ENCODE data around the gene LPAR5. TPM values are rescaled to one million over a fixed set of nuclear protein-coding genes. Genes with fewer than 3 reads are reported as not detected.
A peak's percentile ranks its signal among the peaks of the same experiment; 100 is the strongest.

The LPAR5 gene
- total and polyA plus RNA-seq, 2 of the 13 experiments (the other 11 are each of a cell fraction or from before 2014, with no cell fraction given), result 0.09 to 0.32 TPM

- TF ChIP-seq HNF4G (IDR thresholded peaks at IDR 0.05; ENCODE audit: borderline replicate concordance, low read depth, low read length) (0 out of 2 replicates have a peak, but pooled peaks have one; percentile 38), HNF4G (CRISPR knock-in tag; IDR thresholded peaks at IDR 0.05; ENCODE audit: borderline replicate concordance, low read depth) (no peak), ZNF780A (CRISPR knock-in tag; IDR thresholded peaks at IDR 0.05) (no peak), ZBTB33 (CRISPR knock-in tag; IDR thresholded peaks at IDR 0.05) (peak; percentile 100), SAP130 (CRISPR knock-in tag; IDR thresholded peaks at IDR 0.05; ENCODE audit: low read depth) (peak; percentile 46; the same call in 1 of the 2 replicates), MXI1 (IDR thresholded peaks at IDR 0.05; ENCODE audit: borderline replicate concordance, low read depth, low read length) (0 out of 3 replicates have a peak, but pooled peaks have one; percentile 40), CREB1 (IDR thresholded peaks at IDR 0.05) (no peak), CREB1 (CRISPR knock-in tag; IDR thresholded peaks at IDR 0.05) (no peak), ZNF724P (CRISPR knock-in tag; IDR thresholded peaks at IDR 0.05; ENCODE audit: borderline replicate concordance) (no peak), YY1 (IDR thresholded peaks at IDR 0.05; ENCODE audit: insufficient read depth, insufficient replicate concordance, low read depth, low read length) (peak; percentile 17), ZNF646 (CRISPR knock-in tag; IDR thresholded peaks at IDR 0.05) (0 out of 2 replicates have a peak, but pooled peaks have one; percentile 54), SP2 (CRISPR knock-in tag; IDR thresholded peaks at IDR 0.05) (no peak), HOXA7 (CRISPR knock-in tag; IDR thresholded peaks at IDR 0.05) (no peak), RFXAP (CRISPR knock-in tag; IDR thresholded peaks at IDR 0.05; ENCODE audit: borderline replicate concordance) (no peak), RAD21 (CRISPR knock-in tag; IDR thresholded peaks at IDR 0.05) (peak; percentile 47; the same call in 1 of the 2 replicates), ZNF350 (CRISPR knock-in tag; IDR thresholded peaks at IDR 0.05; ENCODE audit: borderline replicate concordance, low read depth) (0 out of 2 replicates have a peak, but pooled peaks have one; percentile 28), ZIK1 (CRISPR knock-in tag; IDR thresholded peaks at IDR 0.05; ENCODE audit: borderline replicate concordance, low read depth) (no peak), MAFG (CRISPR knock-in tag; IDR thresholded peaks at IDR 0.05) (no peak), DRAP1 (CRISPR knock-in tag; IDR thresholded peaks at IDR 0.05) (no peak)
Measured at GRCh38 chr12:6570264-6570887, 65.4 kb downstream of the LPAR5 start (continued).

Measured in HepG2 (cell line).